CD4-positive, alpha-beta memory T cell (primary cell): ENCODE data around the gene PUS10. TPM values are rescaled to one million over a fixed set of nuclear protein-coding genes. Genes with fewer than 3 reads are reported as not detected.

Experiments
- CTCF ChIA-PET: fragments of 350-600 bp; sonication (Branson Sonifier 250); formaldehyde crosslinking; loops from one replicate; lab custom pipeline; 2021; ENCODE audit warnings: inconsistent platforms; ENCODE audit not compliant: partially characterized antibody; lab: Charles Lee
- POLR2A ChIA-PET: fragments of 350-600 bp; sonication (Branson Sonifier 250); formaldehyde crosslinking; loops from one replicate; lab custom pipeline; 2021; ENCODE audit not compliant: partially characterized antibody; lab: Charles Lee
- DNase-seq, 5 donors: peaks; one replicate each; pipeline versions ENCODE4 v3.0.0 to v3.0.0-alpha.2; 2020 to 2022; ENCODE audit warnings: mixed read lengths in 1 of 5
- H3K27ac ChIP-seq: one replicate; pipeline ENCODE4 v1.7.0; 2013; ENCODE audit warnings: low read depth, low read length
- H3K27me3 ChIP-seq: 2 replicates; pipeline ENCODE4 v1.7.0; 2013; ENCODE audit warnings: mild to moderate bottlenecking, low read length, moderate library complexity; ENCODE audit not compliant: insufficient read depth
- H3K36me3 ChIP-seq: 2 replicates; pipeline ENCODE4 v1.7.0; 2013; ENCODE audit warnings: mild to moderate bottlenecking, low read length, moderate library complexity; ENCODE audit not compliant: insufficient read depth
- H3K4me1 ChIP-seq: 2 replicates; pipeline ENCODE4 v1.7.0; 2013; ENCODE audit warnings: mild to moderate bottlenecking, low read length, moderate library complexity; ENCODE audit not compliant: insufficient read depth
- H3K4me3 ChIP-seq, 2 donors: one replicate each; pipeline ENCODE4 v1.7.0; 2013; ENCODE audit warnings: low read length in 2 of 2, mild to moderate bottlenecking in 1 of 2
- H3K9me3 ChIP-seq, 2 donors: one replicate each; pipeline ENCODE4 v1.7.0; 2013; ENCODE audit warnings: low read length in 2 of 2, control low read depth in 1 of 2; ENCODE audit not compliant: control insufficient read depth in 1 of 2
- H3K27ac Mint-ChIP-seq, 7 donors: one replicate each; pipeline ENCODE4 v1.8.0; 2020 to 2021; ENCODE audit warnings: mixed read lengths in 7 of 7, mild to moderate bottlenecking in 6 of 7, inconsistent platforms in 3 of 7, moderate library complexity in 3 of 7
- H3K27me3 Mint-ChIP-seq, 2 donors: one replicate each; pipeline ENCODE4 v1.8.0; 2020 to 2021; ENCODE audit warnings: mixed read lengths in 2 of 2
- H3K36me3 Mint-ChIP-seq, 2 donors: one replicate each; pipeline ENCODE4 v1.8.0; 2020 to 2021; ENCODE audit warnings: mixed read lengths in 2 of 2, inconsistent platforms in 1 of 2, mild to moderate bottlenecking in 1 of 2
- H3K4me1 Mint-ChIP-seq, 4 donors: one replicate each; pipeline ENCODE4 v1.8.0; 2020 to 2021; ENCODE audit warnings: mixed read lengths in 4 of 4, mild to moderate bottlenecking in 1 of 4
- H3K4me3 Mint-ChIP-seq, 8 donors: one replicate each; pipeline ENCODE4 v1.8.0; 2020 to 2021; ENCODE audit warnings: mixed read lengths in 8 of 8, mild to moderate bottlenecking in 7 of 8, moderate library complexity in 6 of 8, inconsistent platforms in 3 of 8
- H3K9me3 Mint-ChIP-seq, 8 donors: one replicate each; pipeline ENCODE4 v1.8.0; 2020 to 2021; ENCODE audit warnings: mixed read lengths in 8 of 8, mild to moderate bottlenecking in 5 of 8, inconsistent platforms in 3 of 8, moderate library complexity in 1 of 8
- intact Hi-C: fragments of 100-400 bp; cut with micrococcal nuclease; formaldehyde crosslinking; loops from one replicate; pipeline ENCODE4 v1.15.1; 2023
- polyA plus RNA-seq, 2 donors: library from polyadenylated mRNA; unstranded; fragments of 300-500 nt; fragmentation: Illumina TruSeq; gene quantifications; one replicate each; pipeline ENCODE4 v1.2.3, GENCODE V29; 2021
- total RNA-seq, 2 experiments: library from RNA; stranded (reverse); gene quantifications; one replicate each; pipeline ENCODE4 v1.2.3, GENCODE V29; 2021

The PUS10 gene
- total and polyA plus RNA-seq, 4 experiments from 2014 or later: 3.4 to 8.0 (median 5.6) TPM

GRCh38 chr2:60976256-60976850, 41.7 kb downstream of the PUS10 start:
- Mint-ChIP-seq H3K4me3 (no peak overlapping the region), H3K27ac (peak overlapping the region in 1 of 7 donors; percentile 48), H3K4me1 (peaks cover 8 to 21% (median 14%) of the 10 kb centered on the region in 4 donors), H3K36me3 (no peaks in the 10 kb centered on the region), H3K9me3 (no peaks in the 10 kb centered on the region), H3K27me3 (no peaks in the 10 kb centered on the region)
- no peaks in the 10 kb centered on the region for H3K9me3 ChIP-seq
- CTCF ChIA-PET: interaction anchor here (1.0 kb wide), 1 partner anchor 11 kb away, joined by 3 read pairs; no protein-coding TSS in a partner anchor
- no peak overlapping the region for H3K27ac ChIP-seq
- no peaks in the 10 kb centered on the region for H3K36me3 ChIP-seq
- no peak overlapping the region for H3K4me3 ChIP-seq
- H3K4me1 ChIP-seq: peaks cover 3% of the 10 kb centered on the region
- POLR2A ChIA-PET: no interaction called here
- no peaks in the 10 kb centered on the region for H3K27me3 ChIP-seq
- intact Hi-C loops: no loop called here
- DNase-seq: no peak

- peaks cover 6% of the 10 kb centered on the region for H3K4me1 ChIP-seq
- H3K9me3 ChIP-seq: no peaks in the 10 kb centered on the region
- Mint-ChIP-seq H3K4me1 (peaks cover 11 to 20% (median 16%) of the 10 kb centered on the region in 4 donors), H3K4me3 (no peak overlapping the region), H3K27ac (peak overlapping the region in 1 of 7 donors; percentile 37), H3K9me3 (no peaks in the 10 kb centered on the region), H3K27me3 (no peaks in the 10 kb centered on the region), H3K36me3 (no peaks in the 10 kb centered on the region)
- intact Hi-C loops: no loop called here
- ChIA-PET CTCF (interaction anchor here (0.8 to 1.7 kb wide), 4 partner anchors 8 to 23 kb away, joined by 3 to 5 read pairs (median 4); no protein-coding TSS in a partner anchor), POLR2A (interaction anchor here (1.4 to 2.1 kb wide), 2 partner anchors 10 to 18 kb away, joined by 7 to 12 read pairs; no protein-coding TSS in a partner anchor)
- H3K27me3 ChIP-seq: no peaks in the 10 kb centered on the region
- no peak for DNase-seq
- H3K27ac ChIP-seq: no peak overlapping the region
- H3K4me3 ChIP-seq: no peak overlapping the region
- H3K36me3 ChIP-seq: no peaks in the 10 kb centered on the region
These were observed 43.4 kb downstream of the PUS10 start for GRCh38 chr2:60974652-60975051.

DNA sequence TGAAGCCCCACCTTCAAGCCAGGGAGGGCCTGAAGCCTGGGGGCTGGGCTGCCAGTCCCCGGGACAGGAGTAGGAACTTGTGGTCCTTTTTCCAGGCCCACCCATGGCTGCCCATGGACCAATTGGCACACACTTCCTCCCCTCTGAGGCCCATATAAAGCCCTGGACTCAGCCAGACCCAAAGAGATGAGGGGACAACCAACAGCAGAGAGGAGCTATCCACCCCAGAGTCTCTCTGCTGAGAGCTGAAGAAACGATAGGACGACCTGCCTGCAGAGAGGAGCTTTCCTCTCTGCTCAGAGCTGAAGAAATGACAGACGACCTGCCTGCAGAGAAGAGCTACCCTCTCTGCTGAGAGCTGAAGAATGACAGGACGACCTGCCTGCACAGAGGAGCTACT, 44.4 kb downstream of the PUS10 start:
- Histone ChIP-seq H3K4me3 (no peak overlapping the region), H3K36me3 (no peaks in the 10 kb centered on the region), H3K27me3 (no peaks in the 10 kb centered on the region), H3K9me3 (no peaks in the 10 kb centered on the region), H3K4me1 (peaks cover 6% of the 10 kb centered on the region), H3K27ac (no peak overlapping the region)
- no peak for DNase-seq
- Mint-ChIP-seq H3K27me3 (no peaks in the 10 kb centered on the region), H3K4me3 (peak overlapping the region in 1 of 8 donors; percentile 27), H3K4me1 (peaks cover 11 to 20% (median 17%) of the 10 kb centered on the region in 4 donors), H3K9me3 (no peaks in the 10 kb centered on the region), H3K27ac (no peak overlapping the region), H3K36me3 (no peaks in the 10 kb centered on the region)
- intact Hi-C loops: no loop called here
- ChIA-PET CTCF (interaction anchor here (0.6 to 1.7 kb wide), 6 partner anchors 9 to 270 kb away, joined by 3 to 5 read pairs (median 3); no protein-coding TSS in a partner anchor), POLR2A (interaction anchor here (1.4 to 2.1 kb wide), 2 partner anchors 9 to 19 kb away, joined by 7 to 12 read pairs; no protein-coding TSS in a partner anchor)

- Mint-ChIP-seq H3K36me3 (no peaks in the 10 kb centered on the region), H3K4me1 (peaks cover 11 to 20% (median 17%) of the 10 kb centered on the region in 4 donors), H3K27me3 (no peaks in the 10 kb centered on the region), H3K27ac (peak overlapping the region in 1 of 7 donors; percentile 66), H3K9me3 (no peaks in the 10 kb centered on the region), H3K4me3 (no peak overlapping the region)
- H3K4me1 ChIP-seq: peaks cover 6% of the 10 kb centered on the region
- no peak overlapping the region for H3K27ac ChIP-seq
- DNase-seq: no peak
- H3K4me3 ChIP-seq: no peak overlapping the region
- intact Hi-C loops: no loop called here
- ChIA-PET CTCF (interaction anchor here (0.8 to 1.7 kb wide), 4 partner anchors 10 to 267 kb away, joined by 3 to 5 read pairs (median 4); no protein-coding TSS in a partner anchor), POLR2A (interaction anchor here (2.1 kb wide), 2 partner anchors 8 to 20 kb away, joined by 7 to 12 read pairs; no protein-coding TSS in a partner anchor)
- H3K9me3 ChIP-seq: no peaks in the 10 kb centered on the region
- H3K36me3 ChIP-seq: no peaks in the 10 kb centered on the region
- H3K27me3 ChIP-seq: no peaks in the 10 kb centered on the region
These were observed 45.0 kb downstream of the PUS10 start for GRCh38 chr2:60972889-60973656.

DNA sequence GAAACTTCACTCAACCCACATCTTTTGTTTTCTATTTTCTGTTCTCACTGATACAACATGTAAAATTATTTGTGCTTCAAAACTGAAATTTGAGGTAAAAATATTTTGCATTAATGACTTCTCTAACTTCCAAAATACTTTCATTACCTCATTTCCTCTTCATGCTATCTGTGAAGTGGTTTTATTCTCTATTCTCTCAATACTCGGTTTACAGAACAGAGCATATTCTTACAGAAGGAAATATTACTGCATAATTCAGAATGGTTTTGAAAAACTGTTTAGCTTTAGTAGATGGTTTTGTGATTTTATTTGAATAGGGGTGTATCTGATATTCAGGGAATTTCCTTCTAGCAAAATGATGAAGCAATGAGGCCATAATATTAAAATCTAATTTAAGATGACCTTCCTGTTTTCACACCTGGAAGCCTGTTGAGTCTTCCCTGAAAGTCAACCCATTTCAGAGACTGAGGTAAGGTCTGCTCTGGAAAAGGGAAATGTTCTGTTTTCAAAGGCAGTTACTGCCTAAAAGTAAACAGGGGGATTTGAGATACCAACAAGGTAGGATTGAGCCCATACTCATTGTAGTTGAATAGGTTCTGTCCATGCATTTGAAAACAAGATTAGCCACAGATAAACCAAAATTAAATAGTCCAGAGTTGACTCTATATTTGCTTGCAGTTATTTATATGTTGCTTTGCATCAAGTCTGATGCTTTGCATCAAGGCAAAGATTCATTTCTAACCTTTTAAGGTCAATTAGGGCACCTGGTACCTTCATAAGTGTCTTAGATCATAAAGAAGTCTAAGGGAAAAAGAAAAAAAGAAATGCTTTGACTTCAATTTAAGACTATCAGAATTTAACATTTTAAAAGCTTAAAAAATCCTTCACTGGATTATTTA, 51.3 kb downstream of the PUS10 start:
- Mint-ChIP-seq H3K27me3 (no peaks in the 10 kb centered on the region), H3K27ac (peak overlapping the region; percentile 10 to 91 (median 89)), H3K4me3 (peak overlapping the region in 7 of 8 donors; percentile 43 to 83 (median 70)), H3K9me3 (peaks cover 0 to 6% (median 1%) of the 10 kb centered on the region in 8 donors), H3K36me3 (no peaks in the 10 kb centered on the region), H3K4me1 (peaks cover 28 to 44% (median 35%) of the 10 kb centered on the region in 4 donors)
- intact Hi-C loops: no loop called here
- no peak for DNase-seq
- Histone ChIP-seq H3K27me3 (no peaks in the 10 kb centered on the region), H3K4me3 (no peak overlapping the region), H3K36me3 (no peaks in the 10 kb centered on the region), H3K9me3 (no peaks in the 10 kb centered on the region), H3K27ac (no peak overlapping the region), H3K4me1 (peaks cover 47% of the 10 kb centered on the region)
- CTCF ChIA-PET: interaction anchor here (1.2 to 2.1 kb wide), 4 partner anchors 8 to 34 kb away, joined by 3 to 7 read pairs (median 4); no protein-coding TSS in a partner anchor
- POLR2A ChIA-PET: interaction anchor here (0.8 to 3.7 kb wide), 6 partner anchors 8 to 210 kb away, joined by 3 to 18 read pairs (median 3); partner anchors contain the start of genes PAPOLG and REL

GRCh38 chr2:60965499-60965785, 52.6 kb downstream of the PUS10 start:
- H3K4me1 Mint-ChIP-seq: peaks cover 24 to 40% (median 32%) of the 10 kb centered on the region in 4 donors
- DNase-seq: no peak
- intact Hi-C loops: no loop called here

More at GRCh38 chr2:60965499-60965785, 52.6 kb downstream of the PUS10 start:
- H3K27me3 Mint-ChIP-seq: no peaks in the 10 kb centered on the region
- no peaks in the 10 kb centered on the region for H3K27me3 ChIP-seq
- H3K36me3 Mint-ChIP-seq: peaks cover 0 to 4% of the 10 kb centered on the region in 2 donors
- ChIA-PET POLR2A (interaction anchor here (0.6 to 3.7 kb wide), 13 partner anchors 9 to 210 kb away, joined by 3 to 18 read pairs (median 4); partner anchors contain the start of genes PAPOLG, PEX13, PUS10 and REL), CTCF (interaction anchor here (0.5 to 2.1 kb wide), 9 partner anchors 10 to 182 kb away, joined by 3 to 7 read pairs (median 4); partner anchors contain the start of gene REL)
- H3K27ac ChIP-seq: peak overlapping the region; percentile 34
- peak overlapping the region in 7 of 8 donors; percentile 2 to 77 (median 51) for H3K4me3 Mint-ChIP-seq
- H3K9me3 Mint-ChIP-seq: peaks cover 0 to 6% (median 1%) of the 10 kb centered on the region in 8 donors
- H3K4me1 ChIP-seq: peaks cover 41% of the 10 kb centered on the region
- peak overlapping the region; percentile 67 to 92 (median 89) for H3K27ac Mint-ChIP-seq
- no peaks in the 10 kb centered on the region for H3K36me3 ChIP-seq
- H3K9me3 ChIP-seq: no peaks in the 10 kb centered on the region
- no peak overlapping the region for H3K4me3 ChIP-seq
